ENCODE measurements around the gene RABGGTA.
"Not testable (repeated sequence)": the region's sequence is repeated elsewhere in the genome, so short reads cannot be mapped to it uniquely, and the experiment has no call there.

The RABGGTA gene

GRCh38 chr14:24216876-24217275 lies 54.5 kb downstream of the RABGGTA start:
- DNase-seq (ENCODE audit: low read depth in 2 of 2) = not testable (repeated sequence)

GRCh38 chr14:24216345-24216699 lies 55.1 kb downstream of the RABGGTA start:
- DNase-seq (ENCODE audit: low read depth in 2 of 2) = no peak

All from stimulated activated CD4-positive, alpha-beta T cell treated with anti-CD3 and anti-CD28 coated beads, Interleukin-12 subunit alpha, Interleukin-12 subunit beta, amount 100 ng/mL, for 24 hours (primary cell).